ENCODE data around the gene MTARC2.

Gene MTARC2

GRCh38 chr1:220775240-220775853 is 27.2 kb downstream of the MTARC2 start:
- Mint-ChIP-seq H3K4me1 (no peaks in the 10 kb centered on the region), H3K9me3 (no peaks in the 10 kb centered on the region)
- DNase-seq = peak; percentile 70

GRCh38 chr1:220776254-220776653 is 28.1 kb downstream of the MTARC2 start:
- Mint-ChIP-seq H3K36me3 (ENCODE audit: low read depth) (no peaks in the 10 kb centered on the region), H3K27me3 (ENCODE audit: low read depth, poor library complexity) (peaks cover 6% of the 10 kb centered on the region), H3K9me3 (no peaks in the 10 kb centered on the region), H3K27ac (no peak overlapping the region), H3K4me1 (no peaks in the 10 kb centered on the region), H3K4me3 (no peak overlapping the region)
- TF ChIP-seq CTCF (IDR thresholded peaks at IDR 0.05) = no peak
- DNase-seq = no peak

More at GRCh38 chr1:220775240-220775853, 27.2 kb downstream of the MTARC2 start:
- peaks cover 6% of the 10 kb centered on the region for H3K27me3 Mint-ChIP-seq (ENCODE audit: low read depth, poor library complexity)
- no peak overlapping the region for H3K27ac Mint-ChIP-seq
- peak; percentile 86 for TF ChIP-seq CTCF (IDR thresholded peaks at IDR 0.05)
- peaks cover 1% of the 10 kb centered on the region for H3K36me3 Mint-ChIP-seq (ENCODE audit: low read depth)
- no peak overlapping the region for H3K4me3 Mint-ChIP-seq

- peaks cover 7% of the 10 kb centered on the region for H3K27me3 Mint-ChIP-seq (ENCODE audit: low read depth, poor library complexity)
- peak; percentile 93 for TF ChIP-seq CTCF (IDR thresholded peaks at IDR 0.05)
- H3K4me3 Mint-ChIP-seq = no peak overlapping the region
- no peaks in the 10 kb centered on the region for H3K36me3 Mint-ChIP-seq (ENCODE audit: low read depth)
- H3K4me1 Mint-ChIP-seq = no peaks in the 10 kb centered on the region
- H3K9me3 Mint-ChIP-seq = no peaks in the 10 kb centered on the region
- no peak overlapping the region for H3K27ac Mint-ChIP-seq
- peak; percentile 94 for DNase-seq
These were observed 28.7 kb downstream of the MTARC2 start for GRCh38 chr1:220776720-220777326.

- Mint-ChIP-seq H3K9me3 (no peaks in the 10 kb centered on the region), H3K4me1 (peaks cover 34% of the 10 kb centered on the region), H3K27ac (no peak overlapping the region), H3K4me3 (no peak overlapping the region), H3K36me3 (ENCODE audit: low read depth) (no peaks in the 10 kb centered on the region), H3K27me3 (ENCODE audit: low read depth, poor library complexity) (peaks cover 25% of the 10 kb centered on the region)
- no peak for DNase-seq
- TF ChIP-seq CTCF (IDR thresholded peaks at IDR 0.05) = no peak
These were observed 35.3 kb downstream of the MTARC2 start for GRCh38 chr1:220783453-220783852.

- Mint-ChIP-seq H3K27ac (no peak overlapping the region), H3K36me3 (ENCODE audit: low read depth) (peaks cover 10% of the 10 kb centered on the region), H3K27me3 (ENCODE audit: low read depth, poor library complexity) (peaks cover 25% of the 10 kb centered on the region), H3K9me3 (no peaks in the 10 kb centered on the region), H3K4me1 (peaks cover 34% of the 10 kb centered on the region), H3K4me3 (no peak overlapping the region)
- DNase-seq = no peak
- TF ChIP-seq CTCF (IDR thresholded peaks at IDR 0.05) = no peak
These were observed 36.6 kb downstream of the MTARC2 start for GRCh38 chr1:220784751-220785150.
